GM21515 (cell line): ENCODE results near the gene LRFN5.
"Not testable (repeated sequence)": the region's sequence is repeated elsewhere in the genome, so short reads cannot be mapped to it uniquely, and the experiment has no call there.

ENCODE experiments used
- ATAC-seq: cut with Tn5 transposase; IDR thresholded peaks from one replicate; pipeline ENCODE4 v1.9.1; 2021; ENCODE audit not compliant: unreplicated experiment

The LRFN5 gene

GRCh38 chr14:41636492-41637392, 30.1 kb downstream of the LRFN5 start:
- ATAC-seq: no peak

DNA sequence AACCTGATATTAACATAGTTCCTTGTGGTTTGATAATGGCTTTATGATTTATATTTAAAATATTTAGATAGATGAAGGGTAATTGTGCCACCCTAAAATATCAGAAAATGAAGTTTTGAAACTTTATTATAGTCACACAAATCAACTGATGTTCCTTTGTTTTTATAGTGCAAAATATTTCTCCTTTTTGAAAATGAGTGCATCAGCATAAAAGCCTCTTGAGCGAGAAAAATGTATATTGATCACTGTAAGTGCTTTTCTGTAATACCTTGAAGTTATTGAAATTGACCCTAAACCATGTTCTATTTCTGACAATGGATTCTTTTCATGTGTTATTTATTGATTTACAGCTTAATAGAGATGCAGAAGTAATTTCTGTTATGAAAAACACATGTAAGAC, 35.0 kb downstream of the LRFN5 start:
- no peak for ATAC-seq

GRCh38 chr14:41642367-41642766, 35.7 kb downstream of the LRFN5 start:
- ATAC-seq: no peak

DNA sequence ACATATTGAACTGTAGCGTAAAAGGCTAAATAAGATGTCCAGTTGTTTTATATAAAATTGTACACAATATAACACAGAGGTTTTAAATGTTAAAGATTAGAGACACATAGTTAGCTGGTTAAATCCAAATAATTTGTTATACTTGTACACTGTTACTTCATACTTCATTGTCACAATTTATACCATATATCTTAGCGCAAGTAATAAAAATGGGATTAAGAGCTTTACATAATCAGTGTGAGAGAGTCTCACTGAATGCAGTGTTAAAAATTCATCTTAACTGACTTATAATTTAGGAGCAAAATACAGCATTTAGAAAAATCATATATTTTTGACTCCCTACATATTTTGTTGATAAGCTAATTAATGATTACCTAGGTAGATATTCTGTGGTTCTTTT, 36.1 kb downstream of the LRFN5 start:
- ATAC-seq: no peak

GRCh38 chr14:41644606-41645005, 37.9 kb downstream of the LRFN5 start:
- no peak for ATAC-seq

GRCh38 chr14:41650802-41651201, 44.1 kb downstream of the LRFN5 start:
- ATAC-seq: no peak

- ATAC-seq: no peak
Observed at GRCh38 chr14:41654196-41654595, 47.5 kb downstream of the LRFN5 start.

DNA sequence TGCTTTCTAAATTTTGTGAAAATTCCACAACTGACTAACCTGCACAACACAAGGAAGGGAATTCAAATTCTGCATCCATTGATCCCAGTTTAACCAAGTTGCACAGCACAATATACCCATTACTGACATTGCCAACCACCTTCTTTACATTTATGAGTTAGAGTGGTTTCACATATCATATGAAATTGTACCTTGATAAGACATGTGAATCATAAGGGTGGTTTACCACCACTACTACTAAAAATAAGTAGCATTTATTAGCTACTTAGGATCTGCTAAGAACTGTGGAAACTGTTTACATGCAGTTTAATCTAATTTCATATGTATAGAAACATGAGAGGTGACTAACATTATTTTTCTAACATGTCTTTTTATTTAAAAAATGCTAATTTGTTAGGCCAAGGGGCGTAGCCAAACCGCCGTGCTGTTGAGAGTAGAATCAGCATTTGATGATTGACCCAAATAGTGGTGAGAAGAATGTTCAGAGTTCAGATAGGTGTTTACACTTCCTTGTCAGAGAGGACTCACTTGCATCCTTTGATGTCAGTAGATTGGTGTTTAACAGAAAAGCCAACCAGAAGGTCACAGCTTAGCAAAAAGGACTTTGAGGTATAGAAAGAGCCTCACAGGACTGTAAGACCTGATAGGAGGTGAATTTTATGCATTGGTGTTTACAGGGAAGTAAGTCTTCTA, 56.2 kb downstream of the LRFN5 start:
- ATAC-seq: no peak

DNA sequence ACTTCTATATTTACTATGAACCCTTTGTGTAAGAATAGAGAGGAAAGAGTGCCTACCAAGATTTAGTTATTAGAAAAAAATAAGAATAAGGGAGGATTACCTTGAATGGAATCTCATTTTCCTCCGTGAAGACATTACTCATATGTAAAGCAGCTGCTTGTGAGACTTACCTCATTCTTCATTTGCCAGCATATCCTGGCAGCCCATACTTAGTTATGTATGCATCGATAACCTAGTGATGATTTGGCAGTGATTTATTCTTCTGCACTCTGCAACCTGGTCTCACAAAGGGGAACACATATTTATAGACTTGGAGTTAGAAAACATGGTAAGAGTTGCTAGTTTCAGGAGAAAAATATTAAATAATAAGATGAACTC, 56.8 kb downstream of the LRFN5 start:
- ATAC-seq: no peak

- ATAC-seq: no peak
Observed at GRCh38 chr14:41666301-41666700, 59.6 kb downstream of the LRFN5 start.

- no peak for ATAC-seq
Observed at GRCh38 chr14:41668356-41668755, 61.7 kb downstream of the LRFN5 start.

- not testable (repeated sequence) for ATAC-seq
Observed at GRCh38 chr14:41673601-41674000, 66.9 kb downstream of the LRFN5 start.

- ATAC-seq: not testable (repeated sequence)
Observed at GRCh38 chr14:41674511-41674971, 67.9 kb downstream of the LRFN5 start.

DNA sequence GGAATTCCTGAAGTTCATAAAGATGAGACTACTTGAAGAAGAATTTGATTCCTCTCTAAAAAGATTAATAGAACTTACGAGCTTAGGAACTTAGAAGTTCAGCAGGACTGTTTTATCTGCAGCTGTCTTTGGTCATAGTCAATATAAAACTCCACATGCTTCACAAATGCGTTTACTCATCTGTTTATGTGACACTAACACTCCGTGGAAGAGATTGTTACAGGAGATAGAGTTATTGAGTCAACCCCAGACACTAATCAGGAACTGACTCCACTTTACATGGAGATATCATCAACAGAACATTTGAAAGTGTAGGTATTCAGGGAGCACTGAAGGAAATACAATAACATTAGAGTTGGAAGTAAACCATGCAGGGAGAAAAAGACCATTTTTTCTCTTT, 92.8 kb downstream of the LRFN5 start:
- no peak for ATAC-seq

- no peak for ATAC-seq
Observed at GRCh38 chr14:41718477-41719166, 111.9 kb downstream of the LRFN5 start.

DNA sequence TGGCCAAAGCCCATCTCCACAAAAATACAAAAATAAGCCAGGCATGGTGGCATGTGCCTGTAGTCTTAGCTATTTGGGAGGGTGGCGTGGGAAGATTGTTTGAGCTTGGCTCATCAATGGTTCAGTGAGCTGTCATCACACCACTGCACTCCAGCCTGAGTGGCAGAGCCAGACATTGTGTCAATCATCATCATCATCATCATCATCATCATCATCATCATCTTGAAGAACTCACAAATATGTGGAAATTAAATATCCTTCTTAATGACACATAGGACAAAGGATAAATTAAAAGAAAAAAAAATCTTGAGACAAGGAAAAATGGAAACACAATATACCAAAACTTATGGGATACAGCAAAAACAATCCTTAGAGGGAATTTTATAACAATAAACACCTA, 132.5 kb downstream of the LRFN5 start:
- ATAC-seq: no peak

- ATAC-seq: no peak
Observed at GRCh38 chr14:41743140-41743539, 136.5 kb downstream of the LRFN5 start.

DNA sequence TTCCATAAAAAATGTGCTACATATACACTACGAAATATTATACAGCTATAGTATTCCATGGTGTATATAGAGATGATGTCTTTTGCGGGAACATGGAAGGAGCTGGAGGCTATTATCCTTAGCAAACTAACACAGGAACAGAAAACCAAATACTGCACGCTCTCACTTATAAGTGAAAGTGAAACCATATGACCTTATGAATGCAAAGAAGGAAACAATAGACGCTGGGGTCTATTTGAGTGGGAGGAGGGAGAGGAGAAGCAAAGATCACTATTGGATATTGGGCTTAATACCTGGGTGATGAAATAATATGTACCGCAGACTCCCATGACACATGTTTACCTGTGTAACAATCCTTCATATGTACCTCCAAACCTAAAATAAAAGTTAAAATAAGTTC, 142.8 kb downstream of the LRFN5 start:
- peak; percentile 73 for ATAC-seq

DNA sequence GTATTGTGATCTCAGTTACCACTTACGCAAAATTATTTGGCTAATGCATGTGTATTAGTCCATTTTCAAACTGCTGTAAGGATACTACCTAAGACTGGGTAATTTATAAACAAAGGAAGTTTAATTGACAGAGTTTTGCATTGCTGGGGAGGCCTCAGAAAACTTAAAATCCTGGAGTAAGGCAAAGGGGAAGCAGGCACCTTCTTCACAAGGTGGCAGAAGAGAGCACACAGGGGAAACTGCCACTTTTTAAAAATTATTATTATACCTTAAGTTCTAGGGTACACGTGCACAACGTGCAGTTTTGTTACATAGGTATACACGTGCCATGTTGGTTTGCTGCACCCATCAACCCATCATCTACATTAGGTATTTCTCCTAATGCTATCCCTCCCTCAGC, 143.9 kb downstream of the LRFN5 start:
- ATAC-seq: not testable (repeated sequence)

GRCh38 chr14:41758011-41758665, 151.5 kb downstream of the LRFN5 start:
- ATAC-seq: no peak

DNA sequence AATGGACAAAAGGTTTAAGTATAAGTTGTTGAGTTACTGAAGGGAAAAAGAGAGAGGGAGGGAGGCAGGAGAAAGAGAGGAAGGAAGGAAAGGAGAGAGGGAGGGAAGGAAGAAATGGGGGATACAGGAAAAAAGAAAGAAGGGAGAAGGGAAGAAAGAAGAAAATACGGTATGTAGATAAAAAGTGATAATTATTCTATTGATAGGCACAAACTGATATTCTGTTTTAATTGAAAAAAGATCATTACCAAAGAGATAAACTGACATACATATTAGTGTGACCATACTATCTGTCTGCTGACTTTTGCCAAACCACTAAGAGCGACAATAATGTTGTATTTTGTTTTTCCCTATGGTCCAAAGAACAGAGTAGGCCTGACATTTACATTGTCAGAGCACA, 154.5 kb downstream of the LRFN5 start:
- ATAC-seq: no peak
